ENCODE results near the gene COL7A1. TPM values are rescaled to one million over a fixed set of nuclear protein-coding genes. Genes with fewer than 3 reads are reported as not detected.

The COL7A1 gene
- total and polyA plus RNA-seq, 2 donors (not counting 1 experiment from before 2014, with no cell fraction given) = 0.75 to 2.1 TPM

DNA sequence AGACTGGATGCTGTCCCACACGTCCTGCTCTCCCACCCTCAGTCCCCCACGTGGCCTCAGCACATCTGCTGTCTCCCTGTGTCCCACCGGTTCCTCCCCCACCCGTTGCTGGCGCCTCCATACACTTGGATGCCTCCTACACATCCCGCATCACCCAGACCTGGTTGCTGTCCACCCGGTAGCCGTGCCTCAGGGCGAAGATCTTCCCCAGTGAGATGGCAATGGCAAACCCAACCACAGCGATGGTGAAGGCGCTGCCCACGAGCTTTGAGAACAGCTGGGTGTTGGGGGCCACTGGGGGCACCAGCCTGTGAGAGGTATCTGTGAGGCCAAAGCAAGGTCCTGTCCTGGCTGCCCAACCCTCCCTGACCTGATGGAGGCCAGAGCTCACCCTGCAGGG lies 35.7 kb upstream of the COL7A1 start:
- no peak overlapping the region for H3K27ac ChIP-seq (ENCODE audit: low read length in 2 of 2)
- ChIA-PET POLR2A (no interaction called here), CTCF (interaction anchor here (0.6 kb wide), 1 partner anchor 203 kb away, joined by 3 read pairs; no protein-coding TSS in a partner anchor)
- Mint-ChIP-seq H3K4me3 (no peak overlapping the region), H3K9me3 (ENCODE audit: insufficient read depth) (no peaks in the 10 kb centered on the region), H3K27ac (no peak overlapping the region), H3K27me3 (no peaks in the 10 kb centered on the region), H3K4me1 (peaks cover 8% of the 10 kb centered on the region)
- TF ChIP-seq, protein P1, sequence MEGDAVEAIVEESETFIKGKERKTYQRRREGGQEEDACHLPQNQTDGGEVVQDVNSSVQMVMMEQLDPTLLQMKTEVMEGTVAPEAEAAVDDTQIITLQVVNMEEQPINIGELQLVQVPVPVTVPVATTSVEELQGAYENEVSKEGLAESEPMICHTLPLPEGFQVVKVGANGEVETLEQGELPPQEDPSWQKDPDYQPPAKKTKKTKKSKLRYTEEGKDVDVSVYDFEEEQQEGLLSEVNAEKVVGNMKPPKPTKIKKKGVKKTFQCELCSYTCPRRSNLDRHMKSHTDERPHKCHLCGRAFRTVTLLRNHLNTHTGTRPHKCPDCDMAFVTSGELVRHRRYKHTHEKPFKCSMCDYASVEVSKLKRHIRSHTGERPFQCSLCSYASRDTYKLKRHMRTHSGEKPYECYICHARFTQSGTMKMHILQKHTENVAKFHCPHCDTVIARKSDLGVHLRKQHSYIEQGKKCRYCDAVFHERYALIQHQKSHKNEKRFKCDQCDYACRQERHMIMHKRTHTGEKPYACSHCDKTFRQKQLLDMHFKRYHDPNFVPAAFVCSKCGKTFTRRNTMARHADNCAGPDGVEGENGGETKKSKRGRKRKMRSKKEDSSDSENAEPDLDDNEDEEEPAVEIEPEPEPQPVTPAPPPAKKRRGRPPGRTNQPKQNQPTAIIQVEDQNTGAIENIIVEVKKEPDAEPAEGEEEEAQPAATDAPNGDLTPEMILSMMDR (IDR thresholded peaks at IDR 0.05) = no peak
- TF ChIP-seq EZH2 (IDR thresholded peaks at IDR 0.05; ENCODE audit: borderline replicate concordance, insufficient read depth, low read depth, low read length, poor library complexity, severe bottlenecking) = no peak
- H3K4me2 ChIP-seq (replicated peaks; ENCODE audit: low read depth, low read length, poor library complexity, severe bottlenecking) = no peak overlapping the region
- H3K9ac ChIP-seq (ENCODE audit: low read length) = no peak overlapping the region
- no peaks in the 10 kb centered on the region for H4K20me1 ChIP-seq (ENCODE audit: control insufficient read depth, insufficient read depth, low read length, poor library complexity, severe bottlenecking)
- no peak overlapping the region for H2AFZ ChIP-seq (ENCODE audit: insufficient read depth, low read depth, low read length, poor library complexity, severe bottlenecking)
- H3K27me3 ChIP-seq (replicated peaks in 1 of 4; ENCODE audit: control extremely low read depth in 1 of 4, control insufficient read depth in 3 of 4, insufficient read depth in 4 of 4, low read length in 3 of 4) = no peaks in the 10 kb centered on the region
- intact Hi-C loops (cut with micrococcal nuclease) = no loop called here
- H3K4me1 ChIP-seq (ENCODE audit: control insufficient read depth in 2 of 2, insufficient read depth in 2 of 2, low read length in 2 of 2) = peaks cover 6 to 9% of the 10 kb centered on the region in 2 donors
- no peaks in the 10 kb centered on the region for H3K9me3 ChIP-seq (ENCODE audit: control extremely low read depth in 1 of 3, control insufficient read depth in 2 of 3, insufficient read depth in 1 of 3, low read length in 2 of 3)
- no peaks in the 10 kb centered on the region for H3K36me3 ChIP-seq (replicated peaks in 1 of 2; ENCODE audit: control extremely low read depth in 1 of 2, control insufficient read depth in 1 of 2, extremely low read depth in 1 of 2, insufficient read depth in 2 of 2, low read length in 1 of 2)
- no peaks in the 10 kb centered on the region for H3K79me2 ChIP-seq (ENCODE audit: control insufficient read depth, insufficient read depth, low read length)
- DNase-seq = no peak
- no peak for ATAC-seq (ENCODE audit: low read depth)
- 93% methylated on average over 12 of the region's 12 CpGs for WGBS (ENCODE audit: insufficient coverage)
- no peak overlapping the region for H3K4me3 ChIP-seq (ENCODE audit: control extremely low read depth in 1 of 5, extremely low read depth in 1 of 5, insufficient read depth in 1 of 5, low read depth in 2 of 5, low read length in 4 of 5)

DNA sequence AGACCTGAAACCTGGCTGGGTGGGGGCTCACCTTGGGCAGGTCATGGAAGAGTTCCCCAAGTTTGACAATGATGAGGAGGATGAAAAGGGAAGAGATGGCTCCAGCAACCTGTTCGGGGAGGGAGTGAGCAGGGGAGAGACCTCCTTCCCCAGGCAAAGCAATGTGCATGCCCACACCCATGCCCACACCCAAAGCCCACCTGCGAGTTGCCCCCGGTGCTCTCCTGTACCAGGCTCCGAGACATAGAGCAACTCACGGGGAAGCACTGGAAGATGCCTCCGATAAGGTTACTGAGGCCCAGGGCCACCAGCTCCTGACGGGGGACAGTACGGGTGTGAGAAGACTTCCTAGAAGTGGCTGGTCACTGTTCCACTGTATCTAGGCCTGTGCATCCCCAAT lies 35.3 kb upstream of the COL7A1 start:
- Histone ChIP-seq H3K27me3 (replicated peaks in 1 of 4; ENCODE audit: control extremely low read depth in 1 of 4, control insufficient read depth in 3 of 4, insufficient read depth in 4 of 4, low read length in 3 of 4) (no peaks in the 10 kb centered on the region), H3K27ac (ENCODE audit: low read length in 2 of 2) (no peak overlapping the region), H4K20me1 (ENCODE audit: control insufficient read depth, insufficient read depth, low read length, poor library complexity, severe bottlenecking) (no peaks in the 10 kb centered on the region), H3K79me2 (ENCODE audit: control insufficient read depth, insufficient read depth, low read length) (no peaks in the 10 kb centered on the region), H2AFZ (ENCODE audit: insufficient read depth, low read depth, low read length, poor library complexity, severe bottlenecking) (no peak overlapping the region), H3K9ac (ENCODE audit: low read length) (no peak overlapping the region), H3K4me3 (ENCODE audit: control extremely low read depth in 1 of 5, extremely low read depth in 1 of 5, insufficient read depth in 1 of 5, low read depth in 2 of 5, low read length in 4 of 5) (no peak overlapping the region), H3K4me1 (ENCODE audit: control insufficient read depth in 2 of 2, insufficient read depth in 2 of 2, low read length in 2 of 2) (peaks cover 4 to 6% of the 10 kb centered on the region in 2 donors), H3K9me3 (ENCODE audit: control extremely low read depth in 1 of 3, control insufficient read depth in 2 of 3, insufficient read depth in 1 of 3, low read length in 2 of 3) (no peaks in the 10 kb centered on the region), H3K36me3 (replicated peaks in 1 of 2; ENCODE audit: control extremely low read depth in 1 of 2, control insufficient read depth in 1 of 2, extremely low read depth in 1 of 2, insufficient read depth in 2 of 2, low read length in 1 of 2) (no peaks in the 10 kb centered on the region), H3K4me2 (replicated peaks; ENCODE audit: low read depth, low read length, poor library complexity, severe bottlenecking) (no peak overlapping the region)
- ATAC-seq (ENCODE audit: low read depth) (no peak), DNase-seq (no peak)
- Mint-ChIP-seq H3K9me3 (ENCODE audit: insufficient read depth) (no peaks in the 10 kb centered on the region), H3K27me3 (no peaks in the 10 kb centered on the region), H3K4me1 (peaks cover 7% of the 10 kb centered on the region), H3K27ac (no peak overlapping the region), H3K4me3 (no peak overlapping the region)
- ChIA-PET CTCF (interaction anchor here (0.6 kb wide), 1 partner anchor 202 kb away, joined by 3 read pairs; no protein-coding TSS in a partner anchor), POLR2A (no interaction called here)
- no peak for TF ChIP-seq EZH2 (IDR thresholded peaks at IDR 0.05; ENCODE audit: borderline replicate concordance, insufficient read depth, low read depth, low read length, poor library complexity, severe bottlenecking)
- TF ChIP-seq, protein P1 (IDR thresholded peaks at IDR 0.05) = no peak
- 100% methylated on average over 7 of the region's 8 CpGs for WGBS (ENCODE audit: insufficient coverage)
- intact Hi-C loops (cut with micrococcal nuclease) = no loop called here

Measured in B cell (primary cell).